Measurements from ENCODE around the gene PTH2R.

Gene PTH2R

DNA sequence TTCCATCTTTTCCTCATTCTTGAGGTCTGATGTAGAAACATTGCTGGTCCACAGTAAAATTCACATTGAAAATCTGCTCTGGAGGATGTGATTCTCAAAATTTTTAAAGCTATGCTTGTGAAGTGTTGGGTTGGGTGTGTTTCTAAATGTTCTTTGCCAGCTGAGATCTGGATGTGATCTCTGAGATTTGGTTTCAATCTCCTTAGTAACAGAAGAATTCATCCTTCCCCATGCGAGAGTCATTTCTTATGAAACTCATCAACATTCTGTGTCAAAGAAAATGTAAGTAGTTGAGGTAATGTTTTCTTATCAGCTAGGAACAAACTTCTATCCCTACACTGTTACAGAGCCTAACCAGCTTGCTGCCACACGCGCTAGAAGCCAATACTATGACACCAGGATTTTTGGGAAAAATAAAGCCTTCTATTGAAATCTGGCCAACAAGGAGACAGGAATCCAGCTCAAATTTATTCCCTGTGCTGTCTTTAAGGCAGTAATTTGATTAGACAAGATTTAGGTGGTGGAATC is 134.9 kb downstream of the PTH2R start:
- CTCF ChIA-PET = no interaction called here
- no peak for DNase-seq (ENCODE audit: extremely low spot score)
- TF ChIP-seq ARNT (IDR thresholded peaks at IDR 0.05) (no peak), L3MBTL2 (conservative IDR thresholded peaks at IDR 0.05) (no peak), ELF4 (IDR thresholded peaks at IDR 0.05) (no peak), SP1 (IDR thresholded peaks at IDR 0.05) (no peak), CTBP1 (IDR thresholded peaks at IDR 0.05; ENCODE audit: borderline replicate concordance) (no peak), SUZ12 (IDR thresholded peaks at IDR 0.05) (no peak), FOXM1 (IDR thresholded peaks at IDR 0.05; ENCODE audit: borderline replicate concordance) (no peak), FOXA1 (IDR thresholded peaks at IDR 0.05) (no peak), TARDBP (IDR thresholded peaks at IDR 0.05) (no peak), ZNF384 (IDR thresholded peaks at IDR 0.05) (no peak), HDGF (IDR thresholded peaks at IDR 0.05; ENCODE audit: borderline replicate concordance) (no peak), FOXK2 (IDR thresholded peaks at IDR 0.05) (no peak), NFRKB (IDR thresholded peaks at IDR 0.05) (no peak), LEF1 (IDR thresholded peaks at IDR 0.05; ENCODE audit: borderline replicate concordance) (no peak), BHLHE40 (IDR thresholded peaks at IDR 0.05; ENCODE audit: borderline replicate concordance) (no peak)
- TF ChIP-seq, protein P1, sequence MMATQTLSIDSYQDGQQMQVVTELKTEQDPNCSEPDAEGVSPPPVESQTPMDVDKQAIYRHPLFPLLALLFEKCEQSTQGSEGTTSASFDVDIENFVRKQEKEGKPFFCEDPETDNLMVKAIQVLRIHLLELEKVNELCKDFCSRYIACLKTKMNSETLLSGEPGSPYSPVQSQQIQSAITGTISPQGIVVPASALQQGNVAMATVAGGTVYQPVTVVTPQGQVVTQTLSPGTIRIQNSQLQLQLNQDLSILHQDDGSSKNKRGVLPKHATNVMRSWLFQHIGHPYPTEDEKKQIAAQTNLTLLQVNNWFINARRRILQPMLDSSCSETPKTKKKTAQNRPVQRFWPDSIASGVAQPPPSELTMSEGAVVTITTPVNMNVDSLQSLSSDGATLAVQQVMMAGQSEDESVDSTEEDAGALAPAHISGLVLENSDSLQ (IDR thresholded peaks at IDR 0.05) = no peak
- POLR2A ChIA-PET = no interaction called here

DNA sequence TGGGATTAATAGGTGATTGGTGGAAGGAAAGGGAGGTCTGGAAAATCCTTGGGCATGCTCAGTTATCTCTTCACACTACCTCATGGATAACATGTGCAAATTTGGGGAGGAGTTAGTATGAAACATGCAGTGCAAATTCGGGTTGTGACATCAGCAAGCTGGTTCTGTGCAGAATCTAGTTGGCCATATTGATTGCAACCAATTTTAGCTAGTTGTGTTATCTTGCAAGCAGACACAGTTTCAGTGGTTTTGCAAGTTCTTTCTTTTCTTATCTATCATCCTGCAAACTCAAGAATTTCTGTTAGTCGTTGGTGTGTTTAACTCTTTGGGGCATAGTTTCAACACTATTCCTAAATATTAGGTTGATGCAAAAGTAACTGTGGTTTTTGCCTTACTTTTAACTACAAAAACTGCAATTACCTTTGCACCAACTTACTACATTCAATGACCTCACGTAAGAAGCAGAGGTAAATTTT is 135.4 kb downstream of the PTH2R start:
- POLR2A ChIA-PET = no interaction called here
- DNase-seq (ENCODE audit: extremely low spot score) = no peak
- CTCF ChIA-PET = no interaction called here
- TF ChIP-seq FOXA1 (IDR thresholded peaks at IDR 0.05) (no peak), SUZ12 (IDR thresholded peaks at IDR 0.05) (no peak), NFRKB (IDR thresholded peaks at IDR 0.05) (no peak), SP1 (IDR thresholded peaks at IDR 0.05) (no peak), FOXK2 (IDR thresholded peaks at IDR 0.05) (no peak), ELF4 (IDR thresholded peaks at IDR 0.05) (no peak), HDGF (IDR thresholded peaks at IDR 0.05; ENCODE audit: borderline replicate concordance) (no peak)

DNA sequence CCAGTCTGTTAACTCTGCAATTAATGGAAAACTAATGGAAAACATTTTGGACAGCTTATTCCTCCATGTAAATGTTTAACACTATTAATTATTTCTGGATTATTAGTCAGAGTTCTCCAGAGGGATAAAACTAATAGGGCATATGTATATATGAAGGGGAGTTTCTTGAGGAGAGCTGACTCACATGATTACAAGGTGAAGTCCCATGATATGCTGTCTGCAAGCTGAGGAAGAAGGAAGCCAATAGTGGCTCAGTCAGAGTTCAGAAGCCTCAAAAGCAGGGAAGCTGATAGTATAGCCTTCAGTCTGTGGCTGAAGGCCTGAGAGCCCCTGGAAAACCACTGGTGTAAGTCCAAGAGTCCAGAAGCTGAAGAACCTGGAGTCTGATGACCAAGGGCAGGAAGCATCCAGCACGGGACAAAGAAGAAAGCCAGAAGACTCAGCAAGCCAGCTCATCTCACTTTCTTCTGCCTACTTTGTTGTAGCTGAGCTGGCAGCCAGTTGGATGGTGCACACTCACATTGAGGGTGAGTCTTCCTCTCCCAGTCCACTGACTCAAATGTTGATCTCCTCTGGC is 136.0 kb downstream of the PTH2R start:
- DNase-seq (ENCODE audit: extremely low spot score) = no peak
- CTCF ChIA-PET = no interaction called here
- TF ChIP-seq LEF1 (IDR thresholded peaks at IDR 0.05; ENCODE audit: borderline replicate concordance) (no peak), FOXM1 (IDR thresholded peaks at IDR 0.05; ENCODE audit: borderline replicate concordance) (no peak), L3MBTL2 (conservative IDR thresholded peaks at IDR 0.05) (no peak), ARNT (IDR thresholded peaks at IDR 0.05) (no peak), FOXA1 (IDR thresholded peaks at IDR 0.05) (no peak), NFRKB (IDR thresholded peaks at IDR 0.05) (no peak), SP1 (IDR thresholded peaks at IDR 0.05) (no peak), SUZ12 (IDR thresholded peaks at IDR 0.05) (no peak), ELF4 (IDR thresholded peaks at IDR 0.05) (no peak), ZNF384 (IDR thresholded peaks at IDR 0.05) (no peak), CTBP1 (IDR thresholded peaks at IDR 0.05; ENCODE audit: borderline replicate concordance) (no peak), BHLHE40 (IDR thresholded peaks at IDR 0.05; ENCODE audit: borderline replicate concordance) (no peak), FOXK2 (IDR thresholded peaks at IDR 0.05) (no peak), HDGF (IDR thresholded peaks at IDR 0.05; ENCODE audit: borderline replicate concordance) (no peak), TARDBP (IDR thresholded peaks at IDR 0.05) (no peak)
- TF ChIP-seq, protein P1 (IDR thresholded peaks at IDR 0.05) = no peak
- POLR2A ChIA-PET = no interaction called here

All from HEK293T (cell line).